Loucy (cell line): ENCODE data around the gene ZNF609.
A peak's percentile ranks its signal among the peaks of the same experiment; 100 is the strongest.

Experiments used
- EZH2phosphoT487 ChIP-seq: fragments of 200-600 bp; IDR thresholded peaks from 2 replicates; pipeline ENCODE4 v1.6.1; 2018; ENCODE audit warnings: antibody characterized with exemption, mild to moderate bottlenecking, moderate library complexity, borderline replicate concordance
- TF ChIP-seq, protein P1 (sequence below): fragments of 200-600 bp; sonication (generic); conservative IDR thresholded peaks from 2 replicates; pipeline ENCODE4 v1.5.1; 2014; ENCODE audit warnings: mild to moderate bottlenecking, antibody characterized with exemption, low read length

- no peak for TF ChIP-seq EZH2phosphoT487
- TF ChIP-seq, protein P1, sequence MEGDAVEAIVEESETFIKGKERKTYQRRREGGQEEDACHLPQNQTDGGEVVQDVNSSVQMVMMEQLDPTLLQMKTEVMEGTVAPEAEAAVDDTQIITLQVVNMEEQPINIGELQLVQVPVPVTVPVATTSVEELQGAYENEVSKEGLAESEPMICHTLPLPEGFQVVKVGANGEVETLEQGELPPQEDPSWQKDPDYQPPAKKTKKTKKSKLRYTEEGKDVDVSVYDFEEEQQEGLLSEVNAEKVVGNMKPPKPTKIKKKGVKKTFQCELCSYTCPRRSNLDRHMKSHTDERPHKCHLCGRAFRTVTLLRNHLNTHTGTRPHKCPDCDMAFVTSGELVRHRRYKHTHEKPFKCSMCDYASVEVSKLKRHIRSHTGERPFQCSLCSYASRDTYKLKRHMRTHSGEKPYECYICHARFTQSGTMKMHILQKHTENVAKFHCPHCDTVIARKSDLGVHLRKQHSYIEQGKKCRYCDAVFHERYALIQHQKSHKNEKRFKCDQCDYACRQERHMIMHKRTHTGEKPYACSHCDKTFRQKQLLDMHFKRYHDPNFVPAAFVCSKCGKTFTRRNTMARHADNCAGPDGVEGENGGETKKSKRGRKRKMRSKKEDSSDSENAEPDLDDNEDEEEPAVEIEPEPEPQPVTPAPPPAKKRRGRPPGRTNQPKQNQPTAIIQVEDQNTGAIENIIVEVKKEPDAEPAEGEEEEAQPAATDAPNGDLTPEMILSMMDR = peak; percentile 91
Observed at GRCh38 chr15:64731012-64731804, 270.8 kb downstream of the ZNF609 start.
